ENCODE measurements around the gene DNLZ.

The DNLZ gene

DNA sequence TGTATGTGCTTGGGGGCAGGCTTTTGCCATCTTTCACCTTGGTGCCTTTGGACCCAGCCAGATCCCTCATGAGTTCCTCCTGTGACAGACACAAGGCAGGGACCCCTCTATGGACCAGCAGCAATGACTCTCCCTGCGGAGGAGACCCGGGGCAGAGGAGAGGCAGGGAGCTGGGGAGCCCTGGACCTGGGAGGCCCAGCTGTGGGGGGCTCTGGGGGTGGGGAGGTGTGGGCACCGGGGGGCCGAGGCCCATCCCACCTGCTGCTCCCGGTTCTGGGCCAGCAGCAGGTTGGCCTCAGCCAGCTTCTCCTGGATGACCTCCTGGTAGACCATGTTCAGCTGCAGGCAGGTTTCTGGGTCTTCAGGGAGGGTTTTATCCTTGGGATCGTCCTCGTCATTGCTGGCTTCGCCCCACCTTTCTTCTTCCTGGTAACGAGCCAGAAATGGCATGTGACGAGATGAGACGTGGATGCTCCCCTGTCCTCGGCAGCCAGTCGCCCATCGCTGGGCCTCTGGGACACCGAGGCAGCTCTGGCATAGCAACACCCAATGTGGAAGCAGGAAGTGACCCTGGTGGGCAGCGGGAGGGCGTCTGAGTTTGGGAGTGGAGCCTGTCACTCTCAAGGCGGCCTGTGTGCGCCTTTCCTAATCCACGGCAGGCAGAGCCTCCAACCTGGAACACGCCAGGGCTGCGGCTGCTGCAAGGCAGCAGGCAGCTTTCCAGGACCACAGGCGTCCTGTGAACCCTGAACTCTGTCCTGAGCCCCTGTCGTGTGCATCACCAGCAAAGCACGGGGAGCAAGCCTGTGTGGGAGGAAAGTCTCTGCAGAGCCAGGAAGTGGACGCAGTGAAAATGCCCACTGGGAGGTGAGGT, 32.0 kb upstream of the DNLZ start:
- DNase-seq, result no peak

DNA sequence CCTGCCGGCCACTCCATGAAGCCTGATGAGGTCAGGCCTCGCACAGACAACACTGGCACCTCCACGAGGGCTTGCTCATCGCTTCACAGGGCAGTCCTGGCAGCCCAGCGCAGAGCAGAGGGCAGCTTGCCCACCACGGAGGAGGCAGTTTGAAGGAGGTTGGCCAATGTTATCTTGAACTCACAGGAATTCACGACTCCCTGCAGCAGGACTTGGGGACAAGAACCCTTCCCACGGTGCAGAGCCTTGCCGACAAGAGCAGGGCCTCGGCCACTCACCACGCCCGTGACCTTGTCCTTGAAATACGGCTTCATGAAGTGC, 31.4 kb upstream of the DNLZ start:
- DNase-seq, result no peak

DNA sequence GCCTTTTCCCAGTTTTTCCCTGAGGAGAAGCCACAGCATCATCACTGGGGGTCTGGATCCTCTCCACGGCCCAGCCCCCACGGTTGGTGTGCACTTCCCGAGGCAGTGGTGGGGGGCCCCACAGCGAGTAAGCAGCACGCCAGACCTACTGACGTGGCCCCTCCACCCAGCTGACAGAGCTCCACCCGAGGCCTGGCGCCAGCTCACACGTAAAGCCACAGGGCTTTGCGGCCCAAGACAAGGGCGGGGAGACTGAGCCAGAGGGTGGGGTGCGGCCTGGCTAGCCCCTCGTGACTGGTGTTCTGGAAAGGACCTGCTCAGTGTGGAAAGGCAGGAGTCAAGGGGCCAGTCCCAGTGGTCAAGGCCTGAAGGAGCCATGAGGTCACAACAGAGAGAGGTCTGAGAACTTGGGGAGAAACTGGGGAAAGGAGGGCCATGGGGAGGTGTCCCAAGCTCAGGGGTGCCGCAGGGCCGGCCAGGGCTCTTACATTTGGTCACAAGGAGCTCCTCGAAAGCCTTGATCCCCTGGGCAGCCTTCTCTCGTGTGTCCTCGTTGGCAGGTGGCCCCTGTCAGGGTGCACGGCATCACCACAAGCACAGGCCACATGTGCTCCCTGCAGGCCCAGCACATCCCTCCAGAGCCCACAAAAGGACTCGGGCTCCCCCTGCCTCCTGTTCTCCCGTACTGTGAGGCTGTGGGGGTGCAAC, 30.9 kb upstream of the DNLZ start:
- DNase-seq, result no peak

DNA sequence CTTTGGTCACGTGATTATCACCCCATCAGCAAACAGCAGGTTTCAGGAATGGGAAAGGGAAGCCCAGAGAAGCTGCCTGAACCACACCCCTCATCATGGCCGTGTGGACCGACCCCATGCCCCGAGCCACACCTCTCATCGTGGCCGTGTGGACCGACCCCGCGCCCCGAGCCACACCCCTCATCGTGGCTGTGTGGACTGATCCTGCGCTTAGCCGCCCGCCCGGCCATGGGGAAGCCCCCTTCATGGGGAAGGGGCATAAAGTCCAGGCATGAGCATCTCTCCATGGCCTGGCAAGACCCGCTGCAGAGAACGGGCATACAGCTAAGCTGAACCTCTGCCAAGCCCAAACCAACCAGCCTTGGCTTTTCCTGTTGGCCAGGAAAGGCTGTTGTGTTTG, 30.0 kb upstream of the DNLZ start:
- DNase-seq, result no peak

DNA sequence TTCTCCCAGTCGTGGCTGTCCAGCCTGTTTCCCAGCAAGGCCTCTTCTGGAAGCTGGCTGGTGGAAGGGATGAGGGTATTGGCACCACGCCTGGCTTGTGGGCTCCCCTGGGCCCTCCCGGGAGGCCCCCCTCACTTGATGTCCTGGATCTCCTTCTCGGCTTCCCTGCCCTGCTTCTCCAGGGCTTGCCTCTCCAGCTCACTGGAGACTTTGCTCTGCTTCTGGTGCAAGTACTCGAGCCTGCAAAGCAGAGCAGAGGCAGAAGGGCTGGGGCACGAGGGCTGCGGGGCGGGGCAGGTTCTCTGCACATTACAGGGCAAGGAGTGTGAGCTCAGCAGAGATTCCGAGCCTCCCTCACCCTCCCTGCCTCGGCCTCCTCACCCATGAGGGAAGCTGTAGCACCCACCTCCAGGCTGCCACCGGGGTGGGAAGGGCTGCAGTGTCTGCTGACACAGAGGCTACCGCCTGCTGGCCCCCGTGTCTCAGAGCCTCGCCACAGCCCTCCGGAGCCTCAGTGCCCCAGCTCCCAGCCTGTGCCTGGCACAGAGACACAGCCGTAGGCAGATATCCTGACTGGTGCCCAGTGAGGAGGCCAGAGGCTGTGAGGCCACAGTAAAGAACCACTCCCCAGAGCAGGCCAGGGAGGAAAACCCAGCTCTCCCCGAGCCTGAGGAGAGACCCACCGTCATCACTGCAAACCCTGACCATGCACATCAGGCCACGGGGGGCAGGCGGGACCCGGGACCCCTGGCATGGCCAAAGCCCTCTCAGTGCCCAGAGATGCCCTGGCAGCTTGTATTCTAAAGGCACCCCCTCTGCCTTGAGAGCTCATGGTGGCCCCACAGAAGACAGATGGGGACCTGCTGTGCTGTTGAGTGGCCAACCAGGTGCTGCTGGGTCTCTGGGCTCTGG, 29.2 kb upstream of the DNLZ start:
- no peak for DNase-seq

DNA sequence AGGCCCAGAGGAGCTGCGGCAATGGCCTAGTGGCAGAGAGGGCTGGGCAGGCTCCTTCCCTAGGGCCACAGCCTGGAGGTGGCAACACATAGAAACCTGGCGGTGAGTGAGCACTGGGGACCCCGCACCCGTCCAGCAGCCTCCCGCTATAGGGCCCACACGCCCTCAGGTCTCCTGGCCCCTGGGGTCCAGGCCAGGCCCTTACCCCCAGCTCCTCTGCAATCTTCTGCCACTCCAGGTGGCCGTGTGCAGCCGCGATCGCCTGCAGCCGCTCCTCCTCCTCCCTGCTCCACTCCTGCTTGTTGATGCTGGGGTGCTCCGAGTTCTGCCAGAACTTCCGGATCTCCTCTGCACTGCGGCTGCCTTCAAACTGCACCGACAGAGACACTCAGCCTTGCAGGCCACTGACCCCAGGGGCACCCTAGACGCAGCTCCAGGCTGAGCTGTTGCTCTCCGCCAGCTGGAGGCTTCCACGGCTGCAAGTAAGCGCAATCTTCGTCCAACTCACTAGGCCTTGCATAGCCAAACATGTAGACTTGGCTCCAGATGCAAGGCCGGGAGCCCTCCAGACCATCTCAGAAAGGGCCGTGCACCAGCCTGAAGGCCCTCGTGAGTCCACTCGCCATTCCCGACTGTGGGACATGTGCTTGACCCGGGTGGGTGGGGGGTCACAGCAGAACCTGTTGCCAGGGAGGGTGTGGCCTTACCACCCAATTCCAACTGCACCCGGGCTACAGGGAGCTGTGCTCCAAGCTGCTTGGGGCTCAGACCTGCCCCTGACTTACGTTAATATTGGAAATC, 28.4 kb upstream of the DNLZ start:
- no peak for DNase-seq

DNA sequence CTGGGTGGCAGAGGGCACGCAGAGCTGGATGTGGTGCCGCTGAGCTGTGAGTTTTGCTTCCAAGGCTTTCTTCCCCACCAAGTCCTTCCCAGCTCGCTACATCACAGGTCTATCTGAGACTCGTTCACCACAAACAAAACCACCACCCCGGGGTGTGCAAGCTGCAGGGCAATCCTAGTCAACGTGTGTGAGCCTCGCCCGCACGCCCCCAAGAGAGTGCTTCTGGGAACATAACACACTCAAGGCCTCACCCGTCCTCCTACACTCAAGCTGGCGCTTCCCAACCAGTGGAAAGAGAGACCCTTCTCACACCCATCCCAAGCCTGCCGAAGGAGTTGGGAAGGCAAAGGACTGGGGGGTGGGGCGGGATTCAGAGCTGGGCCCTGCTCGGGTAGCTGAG, 25.9 kb upstream of the DNLZ start:
- DNase-seq, result no peak

DNA sequence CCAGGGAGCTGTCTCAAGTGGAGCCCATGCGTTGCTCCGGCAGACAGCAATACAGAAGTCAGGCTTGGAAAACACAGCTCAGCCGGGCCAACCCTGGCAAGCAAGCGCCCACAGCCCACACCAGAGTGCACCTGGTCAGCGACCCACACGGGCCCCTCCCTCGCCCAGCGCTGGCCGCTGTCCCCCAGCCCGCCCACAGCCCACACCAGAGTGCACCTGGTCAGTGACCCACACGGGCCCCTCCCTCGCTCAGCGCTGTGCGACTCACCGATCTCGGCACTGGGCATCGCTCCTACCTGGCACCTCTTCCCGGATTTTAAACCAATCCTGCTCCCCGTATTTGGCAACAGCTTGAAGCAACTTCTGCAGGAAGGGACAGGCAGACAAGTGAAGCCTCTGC, 23.7 kb upstream of the DNLZ start:
- no peak for DNase-seq

DNA sequence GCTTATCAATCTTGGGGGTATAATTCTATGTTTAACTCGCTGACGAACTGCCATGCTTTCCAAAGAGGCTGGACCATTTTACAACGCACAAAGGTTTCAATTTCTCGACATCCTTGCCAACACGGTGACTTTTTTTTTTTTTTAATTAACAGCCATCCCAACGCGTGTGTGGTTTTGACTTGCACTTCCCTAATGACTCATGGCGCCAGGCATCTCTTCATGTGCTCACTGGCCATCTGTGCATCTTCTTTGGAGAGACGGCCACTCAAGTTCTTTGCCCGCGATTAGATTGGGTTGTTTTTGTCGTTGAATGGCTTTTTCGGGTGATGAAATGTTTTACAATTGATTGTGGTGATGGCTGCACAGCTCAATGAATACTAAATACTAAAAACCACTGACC, 22.5 kb upstream of the DNLZ start:
- no peak for DNase-seq

DNA sequence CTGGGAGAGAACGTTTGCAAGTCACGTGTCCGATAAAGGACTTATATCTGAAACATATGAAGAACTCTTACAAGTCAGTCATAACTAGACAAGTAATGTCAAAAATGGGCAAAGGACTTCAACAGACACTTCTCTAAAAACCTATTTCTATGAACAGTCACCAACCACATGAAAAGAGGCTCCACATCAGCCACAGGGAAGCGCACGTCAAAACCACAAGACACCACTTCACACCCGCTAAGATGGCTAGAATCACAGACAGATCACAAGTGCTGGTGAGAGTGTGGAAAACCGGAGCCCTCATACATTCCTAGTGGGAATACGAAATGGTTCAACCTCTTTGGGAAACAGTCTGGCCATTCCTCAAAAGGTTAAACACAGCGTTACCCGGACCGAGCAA, 21.5 kb upstream of the DNLZ start:
- DNase-seq, result no peak

DNA sequence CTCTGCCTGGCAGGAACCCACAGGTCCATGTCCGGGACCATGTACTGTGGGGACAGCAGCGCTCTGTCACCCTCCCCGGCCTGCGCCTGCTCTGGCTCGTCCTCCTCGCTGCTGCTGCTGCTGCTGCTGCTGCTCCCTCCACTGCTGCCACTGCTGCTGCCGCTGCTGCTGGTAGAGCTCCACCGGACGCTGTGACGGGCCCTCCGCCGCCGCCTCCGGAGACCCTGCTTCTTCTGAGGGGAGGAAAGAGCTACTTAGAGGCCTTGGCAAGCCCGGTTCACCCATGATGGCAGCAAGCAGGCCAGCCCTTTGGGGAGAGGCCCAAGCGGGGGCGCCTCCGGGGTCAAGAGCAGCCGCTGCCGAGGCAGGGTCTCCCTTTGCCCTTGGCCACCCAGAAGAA, 19.9 kb upstream of the DNLZ start:
- DNase-seq, result no peak

DNA sequence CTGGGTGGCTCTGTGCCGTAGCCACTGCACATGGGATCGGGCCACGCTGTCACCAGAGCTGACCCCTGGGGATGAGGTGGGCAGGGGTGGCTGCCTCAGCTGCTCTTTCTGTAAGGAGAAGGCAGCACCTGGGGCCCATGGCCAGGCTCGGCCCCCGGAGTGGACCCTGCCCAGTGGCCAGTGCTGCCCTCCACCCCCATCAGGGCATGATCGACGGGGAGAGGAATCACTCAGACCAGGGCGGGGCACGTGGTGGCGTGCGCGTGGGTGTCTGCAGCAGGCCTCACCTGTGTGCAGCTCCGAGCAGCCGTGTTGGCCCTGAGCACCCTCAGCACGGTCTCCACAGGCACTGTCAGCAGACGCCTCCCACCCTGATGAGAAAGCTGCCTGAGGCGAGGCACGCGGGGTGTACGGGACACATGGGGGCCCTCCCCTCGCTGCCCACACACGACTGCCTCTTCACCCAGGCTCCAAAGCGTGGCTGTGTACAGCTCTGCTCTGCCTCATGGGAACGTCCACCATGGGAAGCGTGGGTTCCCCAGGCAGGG, 18.5 kb upstream of the DNLZ start:
- DNase-seq, result no peak

DNA sequence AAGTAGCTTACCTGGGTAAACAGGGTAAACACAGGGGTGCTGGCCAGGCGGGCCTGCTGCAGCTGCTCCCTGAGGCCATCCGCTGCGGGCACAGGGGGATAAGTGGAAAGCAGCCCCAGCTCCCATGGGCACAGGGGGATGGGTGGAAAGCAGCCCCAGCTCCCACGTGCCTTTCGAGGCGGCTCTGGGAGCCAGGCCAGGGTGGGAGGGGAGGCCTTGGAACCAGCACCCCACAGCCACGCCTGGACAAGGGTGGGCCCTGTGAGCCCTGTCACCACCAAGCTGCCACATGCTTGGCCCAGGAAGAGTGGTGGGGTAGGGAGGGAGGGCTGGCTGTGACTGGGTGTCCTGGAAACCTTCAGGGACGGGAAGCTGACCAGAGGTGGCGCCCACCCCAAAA, 17.8 kb upstream of the DNLZ start:
- DNase-seq, result no peak

DNA sequence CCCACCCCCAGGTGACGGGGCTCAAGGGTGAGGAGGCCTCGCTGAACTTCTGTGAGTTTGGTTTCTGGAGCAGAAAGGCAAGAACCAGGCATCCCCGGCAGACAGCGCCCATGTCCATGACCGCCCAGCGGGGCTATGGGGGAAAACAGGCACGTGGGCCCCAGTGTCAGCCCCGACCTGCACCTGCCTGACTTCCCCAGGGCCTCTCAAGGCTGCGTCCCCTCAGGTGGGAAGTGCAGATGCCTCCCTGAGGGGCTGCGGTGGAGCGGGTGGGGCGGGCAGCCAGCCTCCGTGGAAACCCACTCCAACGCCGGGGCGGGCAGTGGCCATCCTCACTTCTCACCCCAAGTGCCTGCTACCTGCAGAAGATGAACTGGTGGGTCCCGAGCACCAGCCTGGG, 16.8 kb upstream of the DNLZ start:
- DNase-seq, result no peak

DNA sequence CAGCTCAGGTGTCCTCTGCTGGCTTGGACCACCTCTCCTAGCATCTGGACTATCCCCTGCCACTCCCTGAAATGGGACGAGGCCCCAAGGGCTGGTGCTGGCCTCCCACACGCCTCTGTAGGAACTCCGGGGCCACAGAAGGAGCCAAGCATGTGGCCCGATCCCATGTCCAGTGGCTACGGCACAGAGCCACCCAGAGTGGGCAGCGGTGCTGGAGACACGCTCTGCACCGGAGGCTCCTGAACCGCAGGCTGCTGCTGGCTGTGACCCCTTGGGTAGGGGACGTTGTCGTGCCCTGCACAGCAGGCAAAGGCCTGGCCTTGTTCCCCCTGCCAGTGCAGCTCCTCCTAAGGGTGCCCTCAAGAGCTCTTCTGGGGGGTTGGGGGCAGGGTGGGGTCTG, 16.3 kb upstream of the DNLZ start:
- DNase-seq, result no peak

DNA sequence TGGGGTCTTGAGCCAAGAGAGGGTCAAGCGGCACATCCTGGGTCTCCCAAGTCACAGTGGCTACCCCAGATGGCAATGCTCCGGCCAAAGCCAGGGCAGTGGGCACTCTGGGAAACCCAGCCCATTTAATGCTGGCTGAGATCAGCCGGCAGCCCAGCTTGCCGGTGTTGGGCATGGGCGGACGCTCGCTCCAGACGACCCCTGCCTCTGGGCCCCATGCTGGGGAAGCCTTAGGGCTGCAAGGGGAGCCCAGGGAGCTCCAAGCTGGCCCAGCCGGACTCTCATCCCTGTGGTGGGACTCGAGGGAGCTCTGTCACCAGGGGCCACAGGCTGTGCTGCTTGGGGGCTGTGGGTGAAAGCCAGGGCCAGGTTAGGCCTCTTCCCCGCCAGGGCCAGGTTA, 15.9 kb upstream of the DNLZ start:
- no peak for DNase-seq

DNA sequence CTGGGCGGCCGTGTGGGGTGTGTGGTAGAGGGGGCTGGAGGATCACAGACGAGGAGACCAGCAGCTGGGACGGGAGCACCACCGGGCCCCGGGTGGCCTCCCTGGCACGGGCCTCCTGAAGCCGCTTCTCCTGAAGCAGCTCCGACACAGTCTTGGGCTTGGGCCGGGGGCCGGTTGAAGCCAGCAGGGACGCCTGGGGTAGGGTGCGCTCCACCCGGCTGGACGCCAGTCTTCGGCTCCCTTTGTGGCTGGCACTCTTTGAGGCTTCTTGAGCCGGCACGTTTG, 15.4 kb upstream of the DNLZ start:
- DNase-seq, result no peak

DNA sequence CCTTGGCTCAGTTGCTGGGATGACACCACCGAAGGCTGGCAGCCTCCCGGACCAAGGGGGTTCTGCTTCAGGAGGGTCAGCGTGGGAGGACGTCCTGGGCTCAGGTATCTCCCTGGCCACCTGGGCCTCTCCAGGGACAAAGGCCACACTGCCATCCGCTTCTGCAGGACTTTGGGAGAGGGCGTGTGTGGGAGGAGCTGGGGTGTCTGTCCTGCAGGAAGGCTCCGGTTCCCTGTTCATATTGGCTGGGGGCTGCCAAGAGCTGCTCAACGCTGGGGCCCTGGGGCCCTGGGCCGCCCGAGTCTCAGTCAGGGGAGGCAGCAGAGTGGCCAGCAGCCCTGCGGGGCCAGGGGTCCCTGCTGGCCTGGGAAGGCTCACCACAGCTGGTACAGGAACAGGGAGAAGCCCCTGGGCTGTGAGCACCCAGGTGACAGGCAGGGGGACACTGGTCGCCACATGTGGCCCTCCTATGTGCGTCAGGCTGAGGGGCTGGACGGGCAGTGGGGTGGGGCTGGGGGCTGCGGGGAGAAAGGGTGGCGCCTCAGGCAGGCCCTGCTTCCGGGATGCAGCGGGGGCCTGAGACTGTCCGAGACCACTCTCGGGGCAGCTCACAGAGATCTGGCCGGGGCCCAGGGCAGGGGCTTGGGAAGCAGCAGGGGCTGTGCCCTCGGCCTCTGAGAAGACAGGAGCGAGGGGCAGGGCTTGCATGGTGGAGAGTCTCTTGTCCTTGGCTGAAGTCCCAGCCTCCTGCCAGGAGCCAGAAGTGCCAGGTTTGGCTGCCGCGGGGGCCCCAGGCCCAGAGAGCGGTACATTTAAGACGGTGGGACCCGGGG, 14.8 kb upstream of the DNLZ start:
- DNase-seq, result no peak

DNA sequence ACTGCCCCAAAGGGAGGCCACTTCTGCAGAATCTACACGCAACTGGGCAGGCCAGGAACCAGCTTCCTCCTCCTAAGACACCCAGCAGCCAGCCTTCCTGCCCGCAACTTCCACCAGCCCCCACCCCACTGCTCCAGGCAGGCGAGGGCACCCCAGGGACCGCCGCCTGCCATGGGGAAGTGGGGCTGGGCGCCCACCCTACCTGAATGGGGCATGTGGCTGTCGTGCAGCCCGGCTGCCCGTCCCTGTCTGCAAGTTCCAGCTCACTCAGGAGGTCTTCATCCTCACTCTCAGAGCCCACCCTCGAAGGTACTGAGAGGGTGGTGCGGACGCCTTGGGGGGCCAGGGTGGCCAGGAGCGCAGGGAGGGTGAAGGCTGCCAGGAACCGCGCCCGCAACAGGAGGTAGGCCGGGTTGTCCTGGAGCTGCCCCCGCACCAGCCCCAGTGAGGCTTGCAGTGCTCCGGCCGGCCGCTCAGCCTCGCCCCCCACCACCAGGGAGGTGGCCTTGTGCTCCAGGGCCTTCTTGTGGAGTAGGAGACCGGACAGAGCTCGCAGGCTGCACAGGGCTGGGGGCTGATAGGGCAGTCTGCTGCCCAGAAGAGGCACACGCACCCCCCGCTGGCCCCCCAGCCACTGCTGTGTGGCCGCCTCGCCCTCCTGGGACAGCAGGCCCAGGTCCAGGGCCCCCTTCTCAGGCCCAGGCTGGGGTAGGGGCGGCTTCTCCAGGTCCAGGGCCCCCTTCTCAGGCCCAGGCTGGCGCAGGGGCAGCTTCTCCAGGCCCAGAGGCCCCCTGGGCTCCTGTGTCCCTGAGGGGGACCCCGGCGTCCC, 14.0 kb upstream of the DNLZ start:
- DNase-seq, result no peak

DNA sequence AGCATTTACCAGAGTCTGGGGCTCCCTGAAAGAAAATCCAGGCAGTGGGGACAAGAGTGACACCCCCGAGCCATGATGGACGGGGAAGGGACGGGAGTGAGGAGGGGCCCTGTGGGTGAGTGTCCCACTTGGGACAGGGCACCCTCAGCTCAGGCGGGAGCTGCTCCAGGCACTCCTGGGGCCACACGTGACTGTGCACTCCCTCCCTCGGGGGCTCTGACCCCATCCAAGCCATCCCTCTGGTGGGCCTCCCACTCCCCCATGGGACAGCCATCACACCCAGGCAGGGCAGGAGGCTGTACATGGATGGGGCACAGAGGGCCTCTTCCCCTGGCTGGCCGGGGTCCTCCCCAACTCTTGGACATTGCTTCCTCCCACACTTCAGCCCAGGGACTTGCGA, 12.9 kb upstream of the DNLZ start:
- DNase-seq, result no peak

DNA sequence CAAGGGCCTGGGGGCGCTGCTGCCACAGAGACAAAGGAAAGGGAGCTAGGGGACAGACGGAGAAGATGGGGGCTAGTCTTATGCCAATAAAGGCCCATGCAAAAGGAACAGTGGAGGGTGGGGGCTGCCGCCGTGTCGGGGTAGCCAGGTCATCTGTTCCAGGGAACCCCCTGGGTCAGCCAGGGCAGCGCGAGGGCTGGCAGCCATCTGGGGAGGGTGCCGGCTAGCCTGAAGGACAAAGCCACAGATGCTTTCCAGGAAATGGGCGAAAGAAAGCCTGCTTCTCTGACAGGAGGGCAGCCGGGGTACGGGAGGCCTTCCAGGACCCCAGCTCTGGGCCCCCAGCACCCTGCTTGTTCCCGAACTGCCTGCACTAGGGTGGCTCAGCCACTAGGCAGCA, 11.6 kb upstream of the DNLZ start:
- DNase-seq, result no peak

All from cortex of kidney (tissue), 1 donor.